ENCODE measurements around the gene BORCS5. TPM values are rescaled to one million over a fixed set of nuclear protein-coding genes. Genes with fewer than 3 reads are reported as not detected.
A peak's percentile ranks its signal among the peaks of the same experiment; 100 is the strongest.
"Not testable (repeated sequence)": the region's sequence is repeated elsewhere in the genome, so short reads cannot be mapped to it uniquely, and the experiment has no call there.

Gene BORCS5
- total RNA-seq, 4 donors from 2014 or later: 10.3 to 23.7 (median 19.6) TPM

- DNase-seq: no peak
- WGBS, 2 donors: 80 to 81% methylated on average over 8 of the region's 8 CpGs
- Histone ChIP-seq H3K27me3 (no peaks in the 10 kb centered on the region), H3K9me3 (no peaks in the 10 kb centered on the region), H3K36me3 (peaks cover 0 to 5% of the 10 kb centered on the region in 2 donors), H3K4me3 (replicated peaks in 1 of 3) (no peak overlapping the region), H3K4me1 (peaks cover 8 to 12% of the 10 kb centered on the region in 2 donors), H3K27ac (peak overlapping the region in 2 of 3 donors; percentile 7 to 14)
- no peak for TF ChIP-seq CTCF (IDR thresholded peaks at IDR 0.05)
- no peak for TF ChIP-seq POLR2A (IDR thresholded peaks at IDR 0.05)
- intact Hi-C loops (cut with DNase I): loop anchor here (10.0 kb wide), 2 partner anchors 74 to 764 kb away; partner anchors contain the start of gene LRP6
Measured at GRCh38 chr12:12338527-12339168, 18.2 kb upstream of the BORCS5 start.

- intact Hi-C loops (cut with DNase I): no loop called here
- no peaks in the 10 kb centered on the region for H3K27me3 ChIP-seq
- peaks cover 0 to 8% of the 10 kb centered on the region in 2 donors for H3K4me1 ChIP-seq
- TF ChIP-seq CTCF (IDR thresholded peaks at IDR 0.05): peak; percentile 17 to 43 (median 33)
- TF ChIP-seq POLR2A (IDR thresholded peaks at IDR 0.05): peak in 1 of 2 donors; percentile 64
- peak within 1 kb of the TSS; percentile 33 to 81 (median 70) for H3K27ac ChIP-seq
- peak within 1 kb of the TSS; percentile 42 to 84 (median 72) for H3K4me3 ChIP-seq (replicated peaks in 1 of 3)
- 2 to 6% methylated on average over 15 to 16 of the region's 68 CpGs for WGBS, 2 donors
- H3K36me3 ChIP-seq: no peaks in the 10 kb centered on the region
- no peaks in the 10 kb centered on the region for H3K9me3 ChIP-seq
- peak; percentile 63 to 74 for DNase-seq
Measured at GRCh38 chr12:12349711-12350665, 6.9 kb upstream of the BORCS5 start, which contains the start of gene MANSC1. Gene MANSC1, minus strand, starts transcription at chr12:12350242. Its CDS starts 6,928 bp downstream, at chr12:12343314.

GRCh38 chr12:12350868-12351463 lies 5.9 kb upstream of the BORCS5 start:
- 72 to 73% methylated on average over 3 of the region's 3 CpGs for WGBS, 2 donors
- H3K4me1 ChIP-seq: peaks cover 0 to 8% of the 10 kb centered on the region in 2 donors
- H3K9me3 ChIP-seq: no peaks in the 10 kb centered on the region
- no peak for DNase-seq
- H3K4me3 ChIP-seq (replicated peaks in 1 of 3): no peak overlapping the region
- no peak for TF ChIP-seq POLR2A (IDR thresholded peaks at IDR 0.05)
- TF ChIP-seq CTCF (IDR thresholded peaks at IDR 0.05): no peak
- H3K27ac ChIP-seq: no peak overlapping the region
- H3K36me3 ChIP-seq: no peaks in the 10 kb centered on the region
- H3K27me3 ChIP-seq: no peaks in the 10 kb centered on the region
- intact Hi-C loops (cut with DNase I): no loop called here

- H3K4me3 ChIP-seq (replicated peaks in 1 of 3); DNase-seq; H3K27me3 ChIP-seq; H3K9me3 ChIP-seq; H3K27ac ChIP-seq; H3K36me3 ChIP-seq; H3K4me1 ChIP-seq; intact Hi-C loops (cut with DNase I): not testable (repeated sequence)
- WGBS, 2 donors: 91% methylated on average over 19 of the region's 19 CpGs
Measured at GRCh38 chr12:12351468-12352185, 5.3 kb upstream of the BORCS5 start.

- TF ChIP-seq CTCF (IDR thresholded peaks at IDR 0.05): no peak
- no peak for TF ChIP-seq POLR2A (IDR thresholded peaks at IDR 0.05)
- intact Hi-C loops (cut with DNase I): no loop called here
- no peak overlapping the region for H3K4me3 ChIP-seq (replicated peaks in 1 of 3)
- no peak overlapping the region for H3K27ac ChIP-seq
- 86 to 89% methylated on average over 1 of the region's 1 CpG for WGBS, 2 donors
- no peak for DNase-seq
- no peaks in the 10 kb centered on the region for H3K27me3 ChIP-seq
- H3K36me3 ChIP-seq: no peaks in the 10 kb centered on the region
- H3K9me3 ChIP-seq: no peaks in the 10 kb centered on the region
- peaks cover 10 to 14% of the 10 kb centered on the region in 2 donors for H3K4me1 ChIP-seq
Measured at GRCh38 chr12:12353276-12353675, 3.6 kb upstream of the BORCS5 start.

All from thyroid gland (tissue), 4 donors.